Stimulated activated CD4-positive, alpha-beta T cell treated with anti-CD3 and anti-CD28 coated beads, Interleukin-15, amount 100 ng/mL, for 1 hour (primary cell): Measurements from ENCODE around the gene CENPF.
"Not testable (repeated sequence)": the region's sequence is repeated elsewhere in the genome, so short reads cannot be mapped to it uniquely, and the experiment has no call there.

ENCODE experiments used
- DNase-seq, 2 donors: peaks; one replicate each; pipeline ENCODE4 v3.0.0-alpha.2; 2020; ENCODE audit warnings: low read depth in 1 of 2, low spot score in 1 of 2

CENPF gene

DNA sequence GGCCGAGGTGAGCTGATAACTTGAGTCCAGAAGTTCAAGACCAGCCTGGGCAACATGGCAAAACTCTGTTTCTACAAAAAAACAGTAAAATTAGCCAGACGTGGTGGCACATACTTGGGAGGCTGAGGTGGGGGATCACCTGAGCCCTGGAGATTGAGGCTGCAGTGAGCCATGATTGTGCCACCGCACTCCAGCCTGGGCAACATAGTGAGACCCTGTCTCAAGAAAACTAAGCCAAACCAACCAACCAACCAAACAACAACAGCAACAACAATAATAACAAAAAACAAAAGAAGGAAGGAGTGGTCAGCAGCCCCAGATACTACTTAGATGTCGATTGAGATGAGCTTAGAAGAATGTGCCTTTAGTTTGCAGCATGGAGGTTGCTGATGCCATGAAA is 47.7 kb downstream of the CENPF start:
- no peak for DNase-seq

DNA sequence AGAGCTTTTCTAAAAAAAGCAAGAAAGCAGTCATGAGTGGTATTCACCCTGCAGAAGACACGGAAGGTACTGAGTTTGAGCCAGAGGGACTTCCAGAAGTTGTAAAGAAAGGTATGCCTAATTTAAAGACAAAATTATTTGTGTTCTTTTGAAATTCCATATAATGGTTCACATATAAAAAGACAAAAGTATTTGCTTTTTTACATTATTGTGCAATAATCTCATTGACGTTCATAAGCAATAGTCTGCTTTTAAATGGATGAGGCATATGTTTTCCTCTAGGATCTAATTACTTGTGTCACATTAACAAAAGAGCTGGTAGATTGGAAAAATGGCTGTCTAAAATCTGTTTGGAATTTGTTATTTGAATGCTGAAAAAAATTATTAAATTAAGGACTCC is 54.3 kb downstream of the CENPF start:
- DNase-seq, result no peak

DNA sequence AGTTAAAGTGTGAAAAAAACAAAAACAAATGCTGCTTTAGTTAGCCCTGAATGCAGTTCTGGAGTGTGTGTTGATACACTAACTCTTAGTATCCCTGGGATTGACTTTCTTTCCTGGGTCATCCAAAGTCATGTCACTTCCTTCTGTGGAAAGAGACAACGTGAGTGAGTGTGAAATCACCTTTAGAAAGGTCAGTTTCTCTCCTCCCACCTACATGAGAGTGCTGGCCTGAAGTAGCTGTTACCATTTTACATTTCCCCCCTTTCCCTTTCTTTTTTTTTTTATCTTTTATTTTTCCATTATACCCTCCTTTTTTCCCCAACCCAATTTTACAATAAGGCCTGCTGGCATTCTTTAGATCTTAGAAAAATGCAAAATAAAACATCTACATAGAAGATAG is 55.2 kb downstream of the CENPF start:
- DNase-seq, result no peak

DNA sequence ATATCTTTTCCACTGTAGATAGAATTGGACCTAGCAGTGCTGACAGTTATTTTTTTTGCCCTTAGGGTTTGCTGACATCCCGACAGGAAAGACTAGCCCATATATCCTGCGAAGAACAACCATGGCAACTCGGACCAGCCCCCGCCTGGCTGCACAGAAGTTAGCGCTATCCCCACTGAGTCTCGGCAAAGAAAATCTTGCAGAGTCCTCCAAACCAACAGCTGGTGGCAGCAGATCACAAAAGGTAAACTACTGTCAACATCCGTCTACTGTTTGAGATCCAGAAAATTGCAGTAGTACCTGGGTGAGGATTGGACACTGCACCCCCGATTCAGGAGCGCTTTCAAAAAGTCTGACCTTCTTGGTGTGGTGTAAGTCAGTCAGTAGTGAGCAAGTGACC is 55.8 kb downstream of the CENPF start:
- DNase-seq, result no peak

DNA sequence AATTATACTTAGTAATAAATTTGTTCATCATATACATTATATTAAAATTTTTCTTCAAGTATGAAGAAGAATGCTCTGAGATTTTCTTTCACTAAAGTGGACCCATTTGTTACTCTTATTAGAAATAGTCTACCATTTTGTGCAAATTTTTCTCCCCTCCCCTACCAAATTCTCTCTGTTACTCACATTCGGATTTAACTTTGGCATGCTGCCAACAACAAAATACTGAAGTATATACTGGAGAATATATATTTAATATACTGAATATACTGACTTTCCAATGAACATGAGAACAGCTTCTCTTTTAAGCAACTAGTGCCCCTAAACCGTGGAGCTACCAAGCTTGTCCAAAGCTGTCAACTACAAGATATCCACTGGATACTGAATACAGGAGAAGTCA is 57.2 kb downstream of the CENPF start:
- no peak for DNase-seq

DNA sequence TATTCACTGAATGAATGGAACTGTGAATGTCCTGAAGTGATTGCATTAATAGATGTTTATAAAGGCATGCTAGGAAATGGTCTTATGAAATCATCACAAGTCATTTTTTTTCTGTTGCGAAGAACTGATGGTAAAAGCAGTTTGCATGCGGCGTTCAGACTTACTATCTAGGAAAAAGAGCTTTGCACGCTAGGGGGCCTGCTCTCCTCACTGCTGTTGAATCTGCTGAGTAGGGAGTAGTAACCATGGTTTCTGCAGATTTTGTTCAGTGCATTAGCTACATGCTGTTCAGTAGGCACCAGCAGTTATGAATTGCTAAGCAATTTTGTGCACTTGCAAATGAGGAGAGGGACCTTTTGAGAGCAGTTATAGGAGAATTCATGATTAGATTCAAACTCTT is 57.9 kb downstream of the CENPF start:
- no peak for DNase-seq

DNA sequence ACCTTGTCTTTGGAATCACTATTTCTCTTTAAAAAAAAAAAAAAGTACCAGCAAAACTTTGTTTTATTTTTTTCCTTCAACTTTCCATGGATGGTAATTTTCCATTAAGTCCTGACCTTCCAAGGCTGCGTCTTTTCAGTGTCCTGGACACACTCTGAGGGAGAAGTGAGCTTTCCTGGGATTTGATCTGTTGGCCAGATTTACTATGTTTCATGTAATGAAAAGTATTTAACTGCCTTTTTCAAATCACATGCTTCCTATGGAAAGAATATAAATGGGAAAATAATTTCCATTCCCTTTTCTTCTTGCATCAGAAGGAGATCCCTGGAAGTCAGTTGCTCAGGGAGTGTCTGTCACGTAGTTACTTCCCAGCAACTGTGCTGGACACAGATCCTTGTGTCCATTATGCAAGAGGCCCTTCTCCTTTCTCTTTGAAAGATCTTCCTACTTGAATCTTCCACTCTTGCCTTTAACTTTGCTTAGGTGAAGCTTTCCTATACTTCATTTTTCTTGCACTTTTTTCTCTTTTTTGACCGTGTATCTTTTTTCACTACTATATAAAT is 59.3 kb downstream of the CENPF start:
- no peak for DNase-seq

DNA sequence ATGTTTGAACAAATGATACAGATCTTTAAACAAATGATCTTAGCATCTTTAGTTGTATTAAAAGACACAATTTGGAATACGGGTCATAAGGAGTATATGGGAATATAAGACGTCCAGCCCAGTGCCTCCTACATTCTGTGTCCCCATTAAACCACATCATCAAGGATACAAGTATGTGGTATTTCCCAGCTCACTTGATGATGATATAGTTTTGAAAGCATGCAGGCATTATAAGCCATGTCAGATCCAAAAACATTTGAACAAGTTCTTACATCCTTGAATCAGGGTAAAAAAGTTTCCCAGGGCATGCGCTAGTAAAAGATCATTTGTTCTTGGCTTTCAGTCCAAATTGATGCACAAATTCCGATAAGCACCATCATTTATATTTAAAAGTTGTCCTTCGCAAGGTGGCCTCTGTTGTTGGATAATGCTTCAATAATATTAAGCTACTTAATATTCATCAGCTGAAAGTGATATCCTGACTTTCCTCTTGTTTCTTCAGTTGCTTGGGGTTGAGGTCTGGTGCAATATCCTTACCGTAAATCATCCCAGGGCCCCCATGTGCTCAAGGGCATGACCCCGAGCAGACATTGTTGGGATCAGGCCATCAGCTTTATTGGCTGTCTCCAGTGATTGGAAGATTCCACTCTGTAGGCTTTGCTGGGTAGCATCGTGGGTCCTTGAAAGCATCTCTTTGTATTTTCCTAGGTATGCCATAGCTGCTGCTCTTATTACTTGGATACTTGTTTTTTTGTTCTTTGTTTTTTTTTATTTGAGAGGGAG is 61.8 kb downstream of the CENPF start:
- DNase-seq, result no peak

DNA sequence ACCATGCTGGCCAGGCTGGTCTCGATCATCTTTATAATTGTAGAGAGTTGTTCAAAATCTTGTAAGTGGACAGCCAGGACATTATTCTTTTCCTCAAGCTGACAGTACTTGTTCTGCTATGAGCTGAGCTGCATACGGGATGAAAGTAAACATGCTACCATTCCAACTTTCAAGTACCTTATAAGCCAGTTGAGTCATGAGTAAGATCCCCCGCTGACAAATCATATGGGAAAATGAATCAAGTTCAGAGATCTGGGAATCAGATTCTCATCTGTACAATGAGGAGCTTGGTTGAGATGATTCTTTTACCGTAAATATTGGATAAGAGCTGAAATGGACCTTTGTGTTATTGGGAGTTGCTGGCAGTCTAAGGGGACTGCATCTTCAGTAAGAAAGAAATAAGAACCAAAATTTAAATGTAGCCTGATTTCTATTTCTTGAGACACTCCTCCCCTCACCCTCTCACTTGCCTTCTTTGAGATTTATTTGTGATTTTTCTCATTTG is 62.7 kb downstream of the CENPF start:
- DNase-seq, result no peak

DNA sequence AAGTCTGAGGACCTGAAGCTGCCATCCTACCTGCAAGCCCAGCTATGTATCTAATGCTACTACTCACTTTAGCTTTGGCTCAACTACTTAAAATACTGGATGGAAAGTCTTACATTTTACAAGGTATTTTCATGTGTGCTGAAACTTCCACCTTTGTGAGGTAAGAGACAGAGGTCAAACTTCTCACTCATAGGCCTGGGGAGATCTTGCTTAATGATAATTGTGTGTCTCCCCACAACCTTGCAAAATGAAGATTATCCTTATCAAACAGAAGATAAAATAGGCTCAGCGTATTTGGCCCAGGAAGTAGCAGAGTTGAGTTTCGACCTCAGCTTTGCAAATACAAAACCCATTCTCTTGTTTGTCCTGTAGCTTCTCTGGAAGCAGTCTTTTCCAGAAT is 63.7 kb downstream of the CENPF start:
- DNase-seq, result no peak

DNA sequence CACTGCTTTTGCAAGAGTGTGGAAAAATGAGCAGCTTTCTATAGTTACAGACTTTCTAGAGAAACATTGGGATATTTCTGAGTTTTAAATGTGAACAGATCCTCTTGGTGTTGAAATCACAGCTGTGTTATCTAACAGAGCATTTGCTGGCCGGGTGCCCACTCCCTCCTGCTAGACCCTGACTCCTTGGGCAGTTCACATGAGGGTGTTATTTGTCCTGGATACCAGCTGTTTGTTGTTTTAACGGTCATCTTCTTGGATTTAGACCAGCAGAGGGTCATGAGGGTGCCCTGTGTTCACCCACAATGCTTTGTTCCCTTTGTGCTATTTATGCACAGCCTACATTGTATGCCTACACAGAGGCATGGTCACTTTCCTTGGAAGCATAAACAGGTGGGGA is 67.1 kb downstream of the CENPF start:
- no peak for DNase-seq

DNA sequence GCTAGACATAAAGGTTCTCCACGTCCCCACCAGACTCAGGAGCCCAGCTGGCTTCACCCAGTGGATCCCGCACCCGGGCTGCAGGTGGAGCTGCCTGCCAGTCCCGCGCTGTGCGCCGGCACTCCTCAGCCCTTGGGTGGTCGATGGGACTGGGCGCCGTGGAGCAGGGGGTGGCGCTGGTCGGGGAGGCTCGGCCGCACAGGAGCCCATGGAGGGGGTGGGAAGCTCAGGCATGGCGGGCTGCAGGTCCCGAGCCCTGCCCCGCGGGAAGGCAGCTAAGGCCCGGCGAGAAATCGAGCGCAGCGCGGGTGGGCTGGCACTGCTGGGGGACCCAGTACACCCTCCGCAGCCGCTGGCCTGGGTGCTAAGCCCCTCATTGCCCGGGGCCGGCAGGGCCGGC is 70.0 kb downstream of the CENPF start:
- not testable (repeated sequence) for DNase-seq

DNA sequence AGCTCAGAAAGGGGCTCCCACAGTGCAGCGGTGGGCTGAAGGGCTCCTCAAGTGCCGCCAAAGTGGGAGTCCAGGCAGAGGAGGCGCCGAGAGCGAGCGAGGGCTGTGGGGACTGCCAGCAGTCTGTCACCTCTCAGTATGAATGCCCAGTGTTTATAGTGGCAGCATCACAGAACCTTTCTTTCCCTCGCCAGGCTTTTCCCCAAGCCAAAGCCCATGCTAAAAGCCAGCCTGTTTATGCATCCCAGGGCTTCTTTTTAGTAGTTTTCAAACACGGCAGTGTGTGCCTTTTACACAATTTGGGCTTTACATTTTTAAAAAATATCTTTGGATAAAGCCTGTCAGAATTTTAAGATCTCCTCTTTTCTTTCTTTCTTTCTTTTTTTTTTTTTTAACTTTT is 70.6 kb downstream of the CENPF start:
- DNase-seq, result no peak

DNA sequence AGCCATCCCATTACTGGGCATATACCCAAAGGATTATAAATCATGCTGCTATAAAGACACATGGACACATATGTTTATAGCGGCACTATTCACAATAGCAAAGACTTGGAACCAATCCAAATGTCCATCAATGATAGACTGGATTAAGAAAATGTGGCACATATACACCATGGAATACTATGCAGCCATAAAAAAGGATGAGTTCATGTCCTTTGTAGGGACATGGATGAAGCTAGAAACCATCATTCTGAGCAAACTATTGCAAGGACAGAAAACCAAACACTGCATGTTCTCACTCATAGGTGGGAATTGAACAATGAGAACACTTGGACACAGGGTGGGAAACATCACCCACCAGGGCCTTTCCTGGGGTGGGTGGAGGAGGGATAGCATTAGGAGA is 72.5 kb downstream of the CENPF start:
- not testable (repeated sequence) for DNase-seq

DNA sequence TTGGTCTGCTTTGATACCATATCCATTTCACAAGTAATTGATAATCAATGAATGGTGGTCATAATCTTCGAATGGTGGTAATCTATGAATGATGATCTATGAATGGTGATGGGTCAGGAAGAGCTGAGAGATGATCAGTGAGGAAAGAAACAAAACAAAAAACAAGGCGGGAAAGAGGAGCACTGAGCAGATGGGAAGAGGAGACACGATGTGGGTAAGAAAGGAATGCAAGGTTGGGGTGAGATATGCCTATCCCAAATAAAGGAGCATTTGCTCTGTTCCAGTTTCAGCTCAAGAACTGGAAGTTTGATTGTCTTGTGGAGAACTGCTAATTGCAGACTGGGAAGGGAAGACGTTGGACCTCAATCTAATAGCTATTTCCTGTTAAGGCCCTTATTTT is 73.8 kb downstream of the CENPF start:
- no peak for DNase-seq

DNA sequence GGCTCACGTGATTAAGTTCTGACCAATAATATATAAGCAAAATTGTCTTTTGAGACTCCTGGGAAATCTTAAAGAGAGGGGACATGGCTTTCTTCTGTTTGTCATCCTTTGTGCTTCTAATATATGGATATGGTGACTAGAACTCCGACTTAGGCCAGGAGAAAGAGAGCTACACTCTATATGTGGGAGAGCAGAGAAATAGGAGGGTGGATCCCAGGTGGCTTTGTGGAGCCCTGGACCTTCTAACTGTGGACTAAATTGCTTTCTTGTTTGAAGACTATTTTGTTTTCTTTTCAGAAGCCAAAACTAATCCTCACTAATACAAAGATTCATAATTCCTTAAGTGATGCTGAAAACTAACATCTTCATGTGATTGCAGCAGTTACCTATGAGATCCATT is 75.0 kb downstream of the CENPF start:
- no peak for DNase-seq

DNA sequence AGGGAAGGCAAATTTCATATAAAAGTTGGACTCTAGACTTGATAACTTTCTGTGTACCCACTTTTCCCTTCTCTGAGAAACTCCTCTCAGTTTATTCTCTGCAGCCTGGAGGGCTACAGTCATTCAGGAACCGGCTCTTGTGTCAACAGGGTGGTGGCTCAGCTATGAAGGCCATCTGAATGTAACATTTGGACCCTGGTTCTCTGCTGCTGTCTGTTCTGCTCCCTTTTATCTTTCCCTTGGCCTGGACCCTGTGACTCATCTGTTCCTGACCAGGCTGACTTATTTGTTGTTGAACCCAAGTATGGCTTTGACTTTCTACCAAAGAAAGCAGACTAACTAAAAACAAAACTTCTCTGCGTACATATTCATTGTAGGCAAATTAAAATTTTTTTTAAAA is 75.4 kb downstream of the CENPF start:
- no peak for DNase-seq

DNA sequence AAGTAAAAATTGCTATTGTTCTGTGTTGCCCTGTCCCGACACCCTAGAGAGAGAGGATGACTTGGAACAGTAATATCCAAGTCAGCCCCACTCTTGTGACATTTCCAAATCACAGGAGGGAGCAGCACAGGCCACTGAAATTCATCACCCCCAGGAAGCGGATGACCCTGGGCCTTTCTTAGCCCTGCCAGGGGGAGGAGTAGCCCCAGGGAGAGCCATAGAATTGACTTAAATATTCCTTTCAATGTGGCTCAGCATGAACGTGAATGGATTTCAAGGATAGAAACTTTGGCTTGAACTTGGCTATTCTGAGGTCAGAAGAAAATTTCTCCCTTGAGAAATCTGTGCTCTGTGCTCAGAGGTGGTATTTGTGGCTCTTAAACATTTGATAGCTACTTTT is 80.6 kb downstream of the CENPF start:
- DNase-seq, result no peak

DNA sequence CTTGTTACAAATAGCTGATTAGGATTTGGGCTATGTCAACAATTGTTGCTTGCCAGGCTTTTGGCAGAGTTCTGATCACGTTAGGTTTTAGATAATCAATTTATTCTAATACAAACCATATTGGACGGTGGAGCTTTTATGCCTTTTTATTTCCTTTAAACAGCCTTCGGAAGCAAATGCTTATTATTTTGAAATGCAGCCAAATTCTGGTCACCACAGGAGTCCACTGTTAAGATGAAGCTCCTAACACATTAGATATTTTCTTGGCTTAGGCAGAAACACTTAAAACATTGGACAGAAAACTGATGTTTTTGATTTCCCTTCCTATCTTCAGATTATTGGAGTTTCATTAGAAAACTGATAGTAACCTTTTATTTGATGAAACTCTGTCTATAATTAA is 82.9 kb downstream of the CENPF start:
- no peak for DNase-seq

DNA sequence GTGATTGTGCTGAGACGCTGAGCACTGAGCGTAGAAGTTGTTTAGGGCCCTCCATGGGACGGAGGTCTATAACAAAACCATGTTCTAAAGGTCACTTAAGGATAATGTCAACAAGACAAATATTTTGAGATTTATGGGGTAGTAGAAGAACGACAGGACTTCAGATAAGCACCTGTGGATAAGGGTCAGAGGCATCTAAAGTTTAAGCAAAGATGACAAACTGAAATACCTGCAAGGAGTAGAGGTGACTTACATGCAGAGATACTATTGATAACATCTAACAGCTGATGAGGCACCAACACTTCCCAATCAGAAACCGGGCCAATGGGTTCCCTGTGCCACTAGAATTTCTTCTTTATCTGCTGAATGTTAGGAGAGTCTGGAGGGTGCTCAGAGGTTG is 83.5 kb downstream of the CENPF start:
- DNase-seq, result no peak

DNA sequence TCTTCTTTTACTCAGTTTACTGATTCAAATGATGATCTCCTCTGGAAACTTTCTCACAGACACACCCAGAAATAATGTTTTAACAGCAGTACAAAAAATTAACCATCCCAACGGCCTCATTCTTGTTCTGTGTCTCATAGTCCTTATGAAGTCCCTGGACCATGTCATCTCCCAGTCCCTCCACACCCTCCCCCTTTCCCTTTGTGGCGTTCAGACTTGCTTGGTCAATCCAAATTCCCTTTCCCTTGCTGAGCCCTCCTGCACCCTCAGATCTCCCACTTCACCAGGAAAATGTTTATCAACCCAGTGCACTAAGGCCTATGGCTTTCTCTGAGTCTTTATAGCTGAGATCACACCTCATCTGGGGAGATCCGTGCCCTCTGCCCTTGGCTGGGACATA is 85.9 kb downstream of the CENPF start:
- DNase-seq, result no peak

DNA sequence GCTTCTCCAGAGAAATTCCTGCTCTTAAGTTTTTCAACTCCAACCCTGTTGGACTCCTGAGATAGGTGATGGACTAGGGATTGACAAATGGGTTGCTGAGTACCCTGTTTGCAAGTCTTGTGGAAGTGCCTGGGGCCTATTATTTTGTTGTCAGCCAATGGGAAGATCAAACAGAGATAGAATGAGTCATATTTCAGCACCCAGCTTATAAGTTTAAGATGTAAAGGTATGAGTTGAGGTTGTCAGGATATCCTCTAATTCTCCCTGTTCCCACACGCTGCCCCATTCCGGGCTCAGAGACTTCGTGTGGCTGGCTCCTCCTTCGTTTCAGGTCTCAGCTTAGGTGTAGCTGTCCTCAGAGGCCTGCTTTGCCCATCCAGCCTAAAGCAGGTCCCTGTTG is 91.8 kb downstream of the CENPF start:
- DNase-seq, result no peak

DNA sequence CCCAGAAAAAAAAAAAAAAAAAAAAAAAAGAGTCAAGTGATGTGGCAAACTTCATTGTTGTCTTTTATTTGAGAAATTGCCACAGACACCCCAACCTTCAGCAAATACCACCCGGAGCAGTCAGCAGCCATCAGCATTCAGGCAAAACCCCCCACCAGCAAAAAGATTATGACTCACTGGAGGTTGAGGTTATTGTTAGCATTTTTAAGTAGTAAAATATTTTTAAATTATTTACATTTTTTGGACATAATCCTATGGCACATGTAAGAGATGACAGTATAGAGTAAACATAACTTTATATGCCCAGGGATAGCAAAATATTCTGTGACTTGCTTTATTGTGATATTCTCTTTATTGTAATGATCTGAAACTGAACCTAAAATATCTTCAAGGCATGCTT is 95.6 kb downstream of the CENPF start:
- DNase-seq, result no peak
